GM04503 (cell line): Measurements from ENCODE around the gene RIPK3.
"Not testable (repeated sequence)": the region's sequence is repeated elsewhere in the genome, so short reads cannot be mapped to it uniquely, and the experiment has no call there.

Experiments
- DNase-seq: peaks from one replicate; pipeline ENCODE4 v3.0.0-alpha.2; 2012; ENCODE audit warnings: low read depth

RIPK3 gene

DNA sequence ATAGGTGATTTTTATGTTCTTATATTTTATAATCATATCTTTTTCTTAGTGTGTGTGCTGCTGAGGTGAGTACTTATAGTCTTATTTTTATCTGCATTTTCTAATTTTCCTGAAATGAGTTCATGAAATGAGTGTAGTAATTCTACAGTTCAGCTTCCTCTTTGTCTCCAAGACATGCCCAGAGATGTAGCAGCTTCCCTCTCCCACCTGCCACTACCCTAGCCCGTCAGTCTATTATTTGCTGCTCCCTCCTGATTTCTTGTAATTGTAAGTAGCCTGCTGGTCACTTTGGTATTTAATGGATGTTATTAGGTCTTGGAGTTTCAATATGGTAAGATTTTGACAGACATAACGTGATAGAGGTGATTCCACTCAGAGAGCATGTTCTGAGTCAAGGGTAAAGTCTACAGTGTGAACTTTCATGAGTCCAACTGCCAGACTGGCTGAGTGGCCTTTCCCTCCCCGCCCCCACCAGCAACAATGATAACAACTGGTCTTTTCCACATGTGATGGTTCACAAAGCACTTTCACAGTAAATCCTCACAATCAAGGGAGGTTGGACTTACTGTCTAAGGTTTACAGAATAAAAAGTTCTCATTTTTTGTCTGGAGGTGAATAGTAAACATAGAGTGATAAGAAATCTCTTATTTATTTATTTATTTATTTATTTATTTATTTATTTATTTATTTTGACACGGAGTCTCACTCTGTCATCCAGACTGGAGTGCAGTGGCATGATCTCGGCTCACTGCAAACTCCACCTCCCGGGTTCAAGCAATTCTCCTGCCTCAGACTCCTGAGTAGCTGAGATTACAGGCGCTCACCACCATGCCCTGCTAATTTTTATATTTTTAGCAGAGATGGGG is 4.2 kb upstream of the RIPK3 start:
- no peak for DNase-seq

DNA sequence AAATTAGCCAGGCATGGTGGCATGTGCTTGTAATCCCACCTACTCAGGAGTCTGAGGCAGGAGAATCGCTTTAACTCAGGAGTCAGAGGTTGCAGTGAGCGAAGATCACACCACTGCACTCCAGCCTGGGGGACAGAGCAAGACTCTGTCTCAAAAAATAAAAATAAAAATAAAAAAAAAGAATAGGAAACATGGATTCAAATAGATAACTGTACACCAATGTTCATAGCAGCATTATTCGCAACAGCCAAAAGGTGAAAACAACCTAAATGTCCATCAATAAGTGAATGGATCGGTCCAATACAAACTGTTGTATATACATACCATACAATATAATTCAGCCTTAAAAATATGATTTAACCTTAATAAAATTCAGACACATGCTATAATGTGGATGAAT is 3.1 kb upstream of the RIPK3 start:
- no peak for DNase-seq

DNA sequence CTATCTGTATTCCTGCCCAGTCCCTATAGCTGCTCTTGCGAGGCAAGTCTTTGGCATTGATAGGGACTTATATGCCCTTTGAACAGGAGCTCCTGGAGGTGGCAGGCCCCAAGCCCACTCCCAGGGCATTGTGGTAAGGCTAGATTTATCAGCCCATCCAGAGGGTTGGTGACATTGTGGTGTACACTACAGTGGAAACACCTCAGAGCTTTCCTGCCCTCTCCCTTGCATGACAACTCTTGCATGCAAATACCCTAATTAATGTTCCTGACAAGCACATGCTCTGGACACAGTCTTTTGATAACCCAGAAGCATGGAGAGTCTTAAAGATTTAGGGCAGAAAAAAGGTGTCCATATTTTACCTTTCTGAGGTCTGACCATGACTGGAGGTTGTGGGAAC is 815 bp upstream of the RIPK3 start:
- DNase-seq, result no peak

DNA sequence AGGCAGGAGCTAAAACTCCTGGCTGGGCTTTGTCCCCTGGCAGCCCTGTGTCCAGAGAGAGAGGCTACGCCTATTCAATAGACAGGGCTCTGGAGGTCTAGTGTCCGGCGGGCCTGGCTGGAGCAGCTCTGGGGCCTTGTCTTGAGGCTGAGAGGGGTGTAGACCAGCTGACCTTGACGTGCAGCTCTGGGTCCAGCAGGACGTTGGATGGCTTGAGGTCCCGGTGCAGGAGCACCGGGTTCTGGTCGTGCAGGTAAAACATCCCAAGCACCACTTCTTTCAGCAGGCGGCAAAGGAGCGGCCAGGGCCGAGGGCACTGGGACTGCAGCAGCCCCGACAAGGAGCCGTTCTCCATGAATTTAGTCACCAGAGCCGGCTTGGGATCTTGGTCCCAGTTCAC is 948 bp downstream of the RIPK3 start:
- DNase-seq, result no peak

DNA sequence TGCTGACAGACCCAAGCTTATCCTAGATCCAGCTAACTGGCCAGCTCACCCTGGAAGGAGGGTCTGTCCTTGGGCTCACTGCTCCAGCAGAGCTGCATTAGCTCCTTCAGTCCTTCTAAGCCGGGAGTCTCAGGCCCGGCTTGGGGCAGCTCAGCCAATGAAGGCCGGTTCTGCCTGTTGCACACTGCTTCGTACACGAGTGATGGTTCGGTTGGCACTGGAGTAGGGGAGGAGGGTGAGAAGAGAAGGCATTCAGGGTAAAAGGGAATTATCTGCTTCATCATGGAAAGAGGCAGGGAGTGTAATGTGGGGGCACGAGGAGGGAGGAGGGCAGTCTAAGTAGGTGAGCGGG is 2.0 kb downstream of the RIPK3 start:
- DNase-seq, result no peak

DNA sequence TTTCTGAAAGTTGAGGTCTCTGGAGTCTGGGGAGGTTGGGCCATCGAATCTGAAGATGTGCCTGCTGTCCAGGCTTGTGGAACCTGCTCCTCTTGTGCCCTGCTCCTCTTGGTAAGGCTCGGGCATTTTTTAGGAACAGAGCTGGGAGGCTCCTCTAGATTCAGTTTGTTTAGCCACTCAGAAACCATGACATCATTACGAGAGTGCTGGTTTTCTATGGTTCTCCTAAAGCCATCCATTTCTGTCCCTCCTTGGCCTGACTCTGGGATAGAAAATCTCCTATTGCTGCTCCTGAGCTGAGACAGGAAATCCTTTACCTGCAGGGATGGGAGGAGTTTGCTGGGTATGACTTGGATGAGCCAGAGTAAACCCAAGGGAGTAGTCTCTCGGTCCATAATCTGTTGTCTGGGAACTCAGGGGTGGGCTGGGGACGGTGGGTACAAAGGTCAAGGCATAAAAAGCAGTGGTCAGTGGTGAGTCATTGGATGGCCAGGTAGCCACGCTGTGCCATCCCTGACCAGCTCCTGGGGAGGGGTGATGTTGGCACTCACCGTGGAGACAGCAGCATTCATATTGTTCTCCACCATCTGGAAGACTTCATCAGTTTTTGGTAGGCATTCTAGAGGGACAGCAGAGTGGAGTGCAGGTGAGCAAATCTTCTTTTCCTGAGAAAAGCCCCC is 2.5 kb downstream of the RIPK3 start:
- DNase-seq, result no peak

DNA sequence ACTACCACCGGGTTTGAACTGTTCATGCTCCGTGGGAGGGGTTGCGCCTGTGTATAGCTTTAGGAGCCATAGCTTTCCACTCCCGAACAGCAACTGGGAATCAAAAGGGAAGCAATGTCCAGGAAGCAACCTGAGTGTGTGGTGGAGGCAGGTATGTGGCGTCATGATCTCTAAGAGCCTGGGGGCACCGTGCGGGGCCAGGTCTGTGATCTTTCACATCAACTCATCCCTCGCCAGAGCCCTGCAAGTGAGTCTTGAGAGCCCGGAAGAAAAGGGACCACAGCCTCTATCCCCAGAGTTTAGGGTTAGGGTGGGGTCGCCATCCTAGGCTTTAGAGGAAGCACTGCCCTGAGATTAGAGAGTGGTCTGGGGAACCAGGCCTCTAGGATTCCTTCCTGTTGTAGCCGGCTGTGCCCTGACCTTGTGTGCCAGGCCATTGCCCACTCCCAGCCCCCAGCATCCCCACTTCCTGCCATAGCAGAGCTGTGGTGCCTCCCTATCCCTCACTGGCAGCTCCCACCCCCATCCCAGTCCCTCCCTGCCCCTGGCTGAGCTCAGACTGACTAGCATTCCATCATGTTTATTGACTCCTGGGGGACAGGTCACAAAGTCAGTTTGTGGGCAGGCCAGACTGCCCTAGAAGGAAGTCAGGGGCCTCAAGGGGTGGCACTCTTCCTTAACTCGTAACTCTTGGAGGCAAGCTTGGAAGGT is 4.2 kb downstream of the RIPK3 start:
- DNase-seq, result no peak

DNA sequence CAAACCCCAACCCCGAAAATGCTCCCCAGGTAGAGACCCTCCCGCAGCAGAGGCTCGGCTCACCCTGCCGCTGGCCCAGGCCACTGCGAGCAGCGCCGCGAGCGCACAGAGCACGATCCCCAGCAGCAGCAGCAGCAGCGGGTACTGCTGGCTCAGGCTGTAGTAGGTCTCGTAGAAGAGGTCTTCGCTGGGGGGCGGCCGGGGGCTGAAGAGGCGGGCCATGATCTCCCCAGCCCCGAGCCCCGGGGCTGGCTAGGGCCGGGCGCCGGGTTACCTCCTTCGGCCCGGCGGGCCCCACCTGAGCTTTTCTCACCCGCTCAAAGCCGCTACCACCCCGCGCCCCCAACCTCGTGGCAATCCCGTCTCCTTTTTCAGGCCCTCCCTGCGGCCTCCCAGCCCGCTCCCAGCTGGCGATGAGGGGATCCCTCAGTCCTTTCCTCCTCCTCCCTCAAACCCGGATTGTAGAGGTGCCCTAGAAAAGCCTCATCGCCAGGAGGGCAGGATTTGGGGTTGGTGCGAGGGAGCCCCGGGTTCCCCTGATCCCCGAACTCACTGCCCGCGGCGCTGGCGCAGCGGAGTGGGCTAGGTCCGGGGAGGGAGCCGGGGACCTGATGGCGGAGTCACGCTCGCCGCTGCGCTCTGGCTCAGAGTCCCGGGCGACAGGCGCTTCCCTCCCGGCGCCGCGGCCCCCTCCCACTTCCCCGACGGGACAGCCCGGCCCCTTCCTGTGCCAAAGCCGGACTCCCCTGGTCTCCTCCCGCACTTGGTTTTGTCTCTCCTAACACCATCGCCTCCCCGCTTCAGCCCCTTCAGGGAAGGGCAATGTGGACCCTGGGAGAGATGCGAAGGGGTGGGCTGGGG is 5.1 kb downstream of the RIPK3 start, which contains the start of gene ADCY4:
Gene ADCY4 (minus strand): TSS at position 641 of the 861 bp plus-strand sequence. CDS start 419 bp downstream, at position 222.
- DNase-seq, result no peak

DNA sequence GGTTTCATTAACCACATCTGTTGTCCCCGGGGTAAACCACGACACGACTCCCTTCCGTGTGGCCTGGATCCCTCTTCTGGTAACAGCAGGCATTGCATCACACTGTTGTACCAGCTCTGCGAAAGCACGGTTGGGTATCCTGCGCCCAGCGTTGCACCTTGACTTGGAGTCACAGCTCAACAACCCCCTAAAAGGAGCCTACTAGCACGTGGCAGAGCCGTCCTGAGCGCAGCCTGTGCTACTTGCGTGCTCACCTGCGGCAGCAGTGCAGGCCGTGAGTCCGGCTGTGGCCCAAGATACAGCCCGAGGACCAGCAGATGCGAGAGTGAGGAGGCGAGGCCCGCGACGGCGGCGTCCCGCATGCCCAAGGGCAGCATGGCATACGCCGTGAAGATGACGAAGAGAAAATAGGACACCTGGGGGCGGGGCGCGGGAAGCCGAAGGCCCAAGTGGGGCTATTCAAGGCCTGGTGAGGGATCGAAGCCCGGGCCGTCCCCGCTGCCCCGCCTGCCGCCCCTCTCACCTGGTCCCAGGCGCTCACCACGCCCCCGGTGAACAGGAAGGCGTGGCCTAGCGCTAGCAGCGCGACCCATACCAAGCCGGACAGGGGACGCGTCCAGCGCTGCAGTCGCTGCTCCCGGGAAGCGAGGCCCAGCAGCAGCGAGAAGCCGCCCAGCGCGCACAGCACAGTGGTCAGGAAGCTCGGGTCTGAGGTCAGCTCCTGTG is 7.4 kb downstream of the RIPK3 start:
- no peak for DNase-seq

DNA sequence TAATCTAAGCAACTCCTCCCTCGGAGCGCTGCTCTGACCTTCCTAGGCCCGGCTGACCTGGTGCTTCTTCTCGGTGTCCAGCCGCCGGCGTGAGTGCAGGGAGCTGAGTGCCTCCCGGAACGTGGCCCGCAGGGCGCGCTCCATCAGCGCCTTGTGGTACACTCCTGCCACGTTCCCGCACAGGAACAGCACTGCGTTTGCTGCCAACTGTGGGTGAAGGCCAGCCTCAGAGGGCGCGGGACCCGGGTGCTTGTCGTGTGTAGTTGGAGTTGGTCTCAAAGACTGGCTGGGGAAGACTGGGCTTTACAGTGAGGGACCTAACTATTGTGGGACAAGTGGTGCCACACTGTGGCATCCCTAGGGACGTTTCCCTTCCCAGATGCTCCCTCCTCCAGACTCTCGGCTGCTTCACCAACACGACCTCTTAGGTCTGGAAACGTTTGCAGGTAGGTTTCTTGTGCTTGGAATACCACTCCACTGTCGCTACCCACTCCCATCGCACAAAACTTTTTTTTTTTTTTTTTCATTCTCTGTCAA is 8.0 kb downstream of the RIPK3 start:
- no peak for DNase-seq

DNA sequence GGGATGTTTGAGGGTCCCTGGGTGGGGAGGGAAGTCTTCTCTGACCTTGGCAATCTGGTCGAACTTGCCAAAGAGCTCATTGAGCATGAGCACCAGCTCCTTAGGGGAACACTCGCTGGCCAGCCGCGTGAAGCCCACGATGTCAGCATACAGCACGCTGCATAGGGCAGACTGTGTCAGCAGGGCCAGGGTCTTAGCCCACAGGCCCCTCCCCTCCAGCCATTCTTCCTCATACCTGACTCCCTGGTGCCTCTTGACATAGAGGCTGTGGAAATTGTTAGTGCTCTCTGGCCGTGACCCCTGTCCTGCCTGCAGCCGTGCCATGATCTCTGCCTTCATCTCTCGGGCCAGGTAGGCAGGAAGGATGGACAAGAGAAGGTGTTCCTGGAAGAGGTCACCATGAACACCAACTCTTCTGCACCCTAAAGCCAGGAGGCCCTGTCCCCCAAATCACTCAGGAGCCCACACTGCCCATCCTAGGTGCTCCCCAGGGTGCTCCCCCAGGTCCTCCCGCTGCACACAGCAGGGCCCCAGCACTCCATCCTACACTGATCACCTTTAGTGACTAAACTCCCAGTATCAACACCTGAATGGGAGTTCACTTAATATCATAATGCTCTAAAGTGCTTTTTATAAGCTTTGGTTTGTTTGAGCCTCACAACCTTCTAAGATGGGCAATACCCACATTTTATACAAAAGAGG is 8.7 kb downstream of the RIPK3 start:
- DNase-seq, result no peak

DNA sequence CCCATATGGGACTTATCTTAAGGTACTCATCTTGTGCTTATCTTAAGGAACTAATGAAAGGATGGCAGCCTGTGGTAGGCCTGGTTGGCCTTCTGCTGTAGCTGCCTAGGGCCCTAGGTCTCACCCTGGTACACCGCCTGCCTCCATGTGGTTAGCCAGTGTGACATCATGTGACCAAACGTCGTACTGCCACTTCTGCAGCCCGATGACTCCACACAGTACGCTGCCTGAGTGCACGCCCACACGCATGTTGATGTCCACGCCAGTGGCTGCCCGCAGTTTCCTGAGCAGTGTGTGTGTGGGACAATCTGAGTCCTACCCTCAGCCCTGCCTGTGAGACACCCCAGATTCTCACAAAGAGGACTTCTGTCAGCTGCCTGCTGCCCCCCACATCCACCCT is 10.1 kb downstream of the RIPK3 start:
- DNase-seq, result no peak

DNA sequence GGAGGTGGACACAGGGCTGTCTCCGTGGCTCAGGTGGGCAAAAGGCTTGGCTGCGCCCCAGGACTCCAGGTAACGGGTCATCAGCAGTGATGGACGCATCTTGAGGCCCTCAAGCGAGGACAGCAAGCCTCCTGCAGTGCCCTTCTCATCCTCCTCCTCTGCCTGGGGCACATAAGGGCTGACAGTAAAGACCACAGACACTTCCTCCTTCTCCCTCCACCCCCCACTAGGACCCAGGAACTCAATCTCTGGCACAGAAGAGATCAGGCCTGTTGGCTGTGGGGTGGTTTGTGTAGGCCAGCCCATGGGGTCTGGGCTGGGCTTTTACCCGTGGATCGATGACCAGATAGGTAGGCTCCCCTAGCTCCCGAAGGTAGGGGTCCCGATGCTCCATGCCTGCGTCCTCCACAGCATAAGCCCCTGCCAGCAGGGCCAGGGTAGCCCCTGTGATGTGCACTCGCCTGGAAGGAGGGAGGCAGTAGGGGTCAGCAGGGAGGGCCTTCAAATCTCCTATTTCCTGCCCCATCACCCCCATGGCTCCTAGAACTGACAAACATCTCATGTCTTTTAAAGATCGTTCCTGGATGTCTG is 10.6 kb downstream of the RIPK3 start:
- DNase-seq, result no peak

DNA sequence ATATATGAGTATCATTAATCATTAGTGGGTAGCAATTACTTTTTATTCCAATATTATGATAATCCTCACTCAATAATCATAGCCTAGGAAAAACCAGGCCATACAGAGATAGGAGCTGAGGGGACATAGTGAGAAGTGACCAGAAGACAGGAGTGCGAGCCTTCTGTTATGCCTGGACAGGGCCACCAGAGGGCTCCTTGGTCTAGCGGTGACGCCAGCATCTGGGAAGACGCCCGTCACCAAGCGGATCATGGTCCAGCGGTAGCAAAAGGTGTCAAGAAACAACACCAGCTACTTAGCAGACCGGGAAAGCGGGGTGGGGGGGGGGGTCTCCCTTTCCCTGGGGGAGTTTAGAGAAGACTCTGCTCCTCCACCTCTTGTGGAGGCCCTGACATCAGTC is 11.9 kb downstream of the RIPK3 start:
- DNase-seq, result not testable (repeated sequence)

DNA sequence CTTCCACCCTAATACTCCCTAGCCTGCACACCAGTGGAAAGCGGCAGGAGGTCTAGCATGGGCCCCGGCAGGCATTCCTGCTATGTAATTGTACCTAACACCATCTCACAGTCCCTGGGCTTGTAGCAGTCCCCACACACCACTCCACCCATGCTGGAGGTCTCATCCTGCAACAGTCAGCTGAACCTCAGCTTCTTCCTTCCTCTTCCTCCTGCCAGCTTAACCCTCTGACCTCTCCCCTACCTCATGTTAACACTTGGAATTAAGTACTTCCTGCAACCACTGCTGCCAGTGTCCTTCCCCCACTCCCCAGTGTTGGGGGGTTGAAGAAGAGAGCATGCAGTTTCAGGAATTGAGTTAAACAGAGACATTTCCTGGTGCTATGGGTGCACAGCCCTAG is 12.5 kb downstream of the RIPK3 start:
- DNase-seq, result no peak

DNA sequence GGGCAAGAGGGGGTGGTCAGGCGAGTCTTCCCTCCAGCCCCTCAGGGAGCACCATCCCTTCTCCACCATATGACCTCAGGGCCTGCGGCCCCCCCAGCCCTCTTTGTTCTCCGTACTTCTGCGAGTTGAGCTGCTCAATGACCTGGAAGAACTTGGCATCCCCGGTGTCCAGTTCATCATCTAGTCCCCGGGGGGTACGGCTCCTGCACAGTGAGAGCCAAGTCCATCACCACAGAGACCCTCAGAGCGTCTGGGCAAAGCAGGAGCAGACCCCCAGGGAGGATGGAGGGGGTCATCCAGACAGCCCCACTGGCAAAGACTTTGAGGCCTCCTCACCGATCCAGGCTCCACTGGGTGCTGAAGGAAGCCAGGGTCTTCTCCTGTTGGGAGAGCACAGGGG is 13.8 kb downstream of the RIPK3 start:
- DNase-seq, result no peak

DNA sequence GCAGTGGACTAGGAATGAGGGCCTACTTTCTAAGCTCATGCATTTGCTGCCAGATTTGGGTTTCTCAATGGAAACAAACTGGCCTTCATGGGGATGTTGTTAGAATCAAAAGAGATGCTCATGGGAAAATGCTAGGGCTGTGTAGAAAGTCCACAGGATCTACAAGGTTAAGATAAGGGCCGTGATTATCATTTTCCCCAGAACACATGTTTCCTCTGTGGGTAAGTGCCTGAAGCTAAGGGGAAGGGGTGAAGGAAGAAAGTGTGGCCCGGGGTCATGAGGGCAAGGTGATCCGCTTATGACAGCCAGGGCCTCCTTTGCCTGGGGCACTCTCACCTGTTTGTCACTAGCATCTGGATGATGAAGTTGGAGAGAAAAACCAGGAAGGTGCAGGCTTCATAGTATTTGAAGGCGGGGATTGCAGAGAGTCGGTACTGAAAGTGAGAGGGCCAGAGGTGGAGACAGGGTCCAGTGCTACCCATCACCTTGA is 14.7 kb downstream of the RIPK3 start:
- DNase-seq, result no peak

DNA sequence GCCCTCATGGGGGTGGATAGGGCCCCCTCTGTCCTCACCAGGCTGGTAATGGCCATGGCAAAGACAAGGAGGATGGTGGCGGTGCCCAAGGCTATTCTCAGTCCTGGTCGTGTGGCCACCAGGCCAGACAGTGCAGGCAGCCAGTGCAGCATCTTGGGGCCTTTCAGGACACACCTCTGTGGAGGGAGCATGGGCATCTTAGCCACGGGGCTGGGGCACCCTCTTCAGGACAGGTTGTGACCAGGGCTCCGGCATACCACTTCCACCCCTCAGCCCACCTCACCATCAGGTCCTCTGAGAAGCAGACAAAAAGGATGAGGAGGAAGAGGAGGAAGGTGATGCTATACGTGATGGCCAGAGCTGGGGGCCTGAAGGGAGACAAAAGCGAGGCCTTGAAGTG is 15.8 kb downstream of the RIPK3 start:
- DNase-seq, result no peak

DNA sequence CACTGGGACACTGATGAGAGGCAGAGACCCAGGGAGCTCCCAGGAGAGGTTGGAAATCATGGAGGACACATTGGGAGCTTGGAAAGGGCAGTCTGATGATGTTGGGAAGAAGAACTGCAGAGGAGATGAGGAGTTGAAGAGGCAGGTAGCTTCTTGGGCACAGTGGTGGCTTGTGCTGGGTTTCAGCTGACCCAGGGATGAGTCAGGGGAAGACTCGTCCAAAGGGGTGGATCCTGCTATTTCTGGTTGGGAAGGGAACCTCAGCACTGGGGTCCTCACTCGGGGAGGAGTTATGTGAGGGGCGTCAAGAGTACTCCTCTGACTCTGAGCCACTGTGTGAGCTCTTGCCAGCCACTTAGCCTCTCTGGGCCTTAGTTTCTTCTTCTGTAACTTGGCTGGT is 16.4 kb downstream of the RIPK3 start:
- no peak for DNase-seq

DNA sequence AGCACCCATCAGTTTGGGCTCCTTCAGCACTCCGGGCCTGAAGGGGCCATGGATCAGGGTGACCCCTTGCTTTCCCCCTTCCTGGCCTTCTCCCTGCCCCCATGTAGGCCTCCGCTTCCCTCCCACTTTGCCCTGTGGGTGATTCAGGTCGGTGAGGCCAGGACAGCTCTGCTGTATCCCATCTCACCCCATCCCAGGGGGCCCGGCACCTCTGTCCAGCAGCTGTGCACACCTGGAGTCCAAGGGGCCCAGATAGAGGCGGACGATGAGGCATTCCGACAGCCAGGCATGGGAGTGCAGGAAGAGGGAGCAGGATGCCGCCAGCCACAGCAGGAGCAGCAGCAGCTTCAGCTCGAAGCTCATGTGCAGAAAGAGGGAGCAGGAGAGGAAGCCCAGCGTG is 17.1 kb downstream of the RIPK3 start:
- no peak for DNase-seq
